Measurements from ENCODE around the gene TSPAN9. TPM values are rescaled to one million over a fixed set of nuclear protein-coding genes. Genes with fewer than 3 reads are reported as not detected.

Gene TSPAN9
- polyA plus RNA-seq, 1 experiment: 67.0 TPM

GRCh38 chr12:3141339-3142321, 64.5 kb downstream of the TSPAN9 start:
- DNase-seq (ENCODE audit: low read depth): no peak
- H3K4me3 ChIP-seq (ENCODE audit: low read depth, low read length): no peak overlapping the region
- ChIA-PET POLR2A (no interaction called here), CTCF (interaction anchor here (9.7 kb wide), 1 partner anchor 134 kb away, joined by 223 read pairs; no protein-coding TSS in a partner anchor)
- TF ChIP-seq CTCF (IDR thresholded peaks at IDR 0.05; ENCODE audit: insufficient read depth, low read depth, low read length): no peak
- no peaks in the 10 kb centered on the region for H3K27me3 ChIP-seq (ENCODE audit: control insufficient read depth, insufficient read depth, low read length)
- H3K36me3 ChIP-seq (ENCODE audit: control insufficient read depth, insufficient read depth, low read length): no peaks in the 10 kb centered on the region

- ChIA-PET POLR2A (no interaction called here), CTCF (no interaction called here)
- no peak overlapping the region for H3K4me3 ChIP-seq (ENCODE audit: low read depth, low read length)
- no peaks in the 10 kb centered on the region for H3K27me3 ChIP-seq (ENCODE audit: control insufficient read depth, insufficient read depth, low read length)
- no peaks in the 10 kb centered on the region for H3K36me3 ChIP-seq (ENCODE audit: control insufficient read depth, insufficient read depth, low read length)
- TF ChIP-seq CTCF (IDR thresholded peaks at IDR 0.05; ENCODE audit: insufficient read depth, low read depth, low read length): no peak
- no peak for DNase-seq (ENCODE audit: low read depth)
Measured at GRCh38 chr12:3142386-3142785, 65.2 kb downstream of the TSPAN9 start.

- Histone ChIP-seq H3K36me3 (ENCODE audit: control insufficient read depth, insufficient read depth, low read length) (no peaks in the 10 kb centered on the region), H3K4me3 (ENCODE audit: low read depth, low read length) (no peak overlapping the region), H3K27me3 (ENCODE audit: control insufficient read depth, insufficient read depth, low read length) (no peaks in the 10 kb centered on the region)
- DNase-seq (ENCODE audit: low read depth): no peak
- ChIA-PET POLR2A (no interaction called here), CTCF (interaction anchor here (1.3 to 4.9 kb wide), 6 partner anchors 8 to 131 kb away, joined by 4 to 22 read pairs (median 6); no protein-coding TSS in a partner anchor)
- no peak for TF ChIP-seq CTCF (IDR thresholded peaks at IDR 0.05; ENCODE audit: insufficient read depth, low read depth, low read length)
Measured at GRCh38 chr12:3144495-3144894, 67.3 kb downstream of the TSPAN9 start.

GRCh38 chr12:3145033-3145432, 67.9 kb downstream of the TSPAN9 start:
- CTCF ChIA-PET: interaction anchor here (1.3 to 4.9 kb wide), 6 partner anchors 9 to 130 kb away, joined by 4 to 22 read pairs (median 6); no protein-coding TSS in a partner anchor
- no peak for DNase-seq (ENCODE audit: low read depth)
- Histone ChIP-seq H3K27me3 (ENCODE audit: control insufficient read depth, insufficient read depth, low read length) (no peaks in the 10 kb centered on the region), H3K36me3 (ENCODE audit: control insufficient read depth, insufficient read depth, low read length) (no peaks in the 10 kb centered on the region), H3K4me3 (ENCODE audit: low read depth, low read length) (no peak overlapping the region)
- POLR2A ChIA-PET: no interaction called here
- TF ChIP-seq CTCF (IDR thresholded peaks at IDR 0.05; ENCODE audit: insufficient read depth, low read depth, low read length): no peak

GRCh38 chr12:3145546-3146310, 68.5 kb downstream of the TSPAN9 start:
- CTCF ChIA-PET: interaction anchor here (1.4 to 4.9 kb wide), 4 partner anchors 9 to 128 kb away, joined by 4 to 22 read pairs (median 4); no protein-coding TSS in a partner anchor
- DNase-seq (ENCODE audit: low read depth): no peak

More at GRCh38 chr12:3145546-3146310, 68.5 kb downstream of the TSPAN9 start:
- TF ChIP-seq CTCF (IDR thresholded peaks at IDR 0.05; ENCODE audit: insufficient read depth, low read depth, low read length): no peak
- H3K36me3 ChIP-seq (ENCODE audit: control insufficient read depth, insufficient read depth, low read length): no peaks in the 10 kb centered on the region
- no peaks in the 10 kb centered on the region for H3K27me3 ChIP-seq (ENCODE audit: control insufficient read depth, insufficient read depth, low read length)
- POLR2A ChIA-PET: no interaction called here
- no peak overlapping the region for H3K4me3 ChIP-seq (ENCODE audit: low read depth, low read length)
